Duodenal mucosa (tissue), 2 donors: ENCODE results near the gene SERPINB11.
"Not testable (repeated sequence)": the region's sequence is repeated elsewhere in the genome, so short reads cannot be mapped to it uniquely, and the experiment has no call there.

Experiments
- H3K27ac ChIP-seq: one replicate; pipeline ENCODE4 v1.7.0; 2013; ENCODE audit warnings: low read depth, low read length
- H3K27me3 ChIP-seq, 2 donors: one replicate each; pipeline ENCODE4 v1.7.0; 2013; ENCODE audit warnings: low read length in 2 of 2, control low read depth in 1 of 2; ENCODE audit not compliant: insufficient read depth in 2 of 2, control insufficient read depth in 1 of 2
- H3K36me3 ChIP-seq, 2 donors: one replicate each; pipeline ENCODE4 v1.7.0; 2013; ENCODE audit warnings: low read length in 2 of 2, control low read depth in 1 of 2; ENCODE audit not compliant: insufficient read depth in 2 of 2, control insufficient read depth in 1 of 2
- H3K4me1 ChIP-seq, 2 donors: one replicate each; pipeline ENCODE4 v1.7.0; 2013; ENCODE audit warnings: low read length in 2 of 2, control low read depth in 1 of 2; ENCODE audit not compliant: insufficient read depth in 2 of 2, control insufficient read depth in 1 of 2
- H3K4me3 ChIP-seq, 2 donors: one replicate each; pipeline ENCODE4 v1.7.0; 2013; ENCODE audit warnings: low read length in 2 of 2, low read depth in 1 of 2
- H3K9ac ChIP-seq, 2 donors: one replicate each; pipeline ENCODE4 v1.7.0; 2013; ENCODE audit warnings: low read length in 2 of 2, low read depth in 1 of 2
- H3K9me3 ChIP-seq, 2 donors: one replicate each; pipeline ENCODE4 v1.7.0; 2013; ENCODE audit warnings: low read length in 2 of 2, control low read depth in 1 of 2; ENCODE audit not compliant: control insufficient read depth in 1 of 2

The SERPINB11 gene

GRCh38 chr18:63758615-63759240 is 56.0 kb downstream of the SERPINB11 start:
- H3K4me3 ChIP-seq: no peak overlapping the region
- no peaks in the 10 kb centered on the region for H3K4me1 ChIP-seq
- no peak overlapping the region for H3K27ac ChIP-seq
- no peaks in the 10 kb centered on the region for H3K36me3 ChIP-seq
- H3K27me3 ChIP-seq: no peaks in the 10 kb centered on the region
- peaks cover 4 to 8% of the 10 kb centered on the region in 2 donors for H3K9me3 ChIP-seq
- H3K9ac ChIP-seq: no peak overlapping the region

DNA sequence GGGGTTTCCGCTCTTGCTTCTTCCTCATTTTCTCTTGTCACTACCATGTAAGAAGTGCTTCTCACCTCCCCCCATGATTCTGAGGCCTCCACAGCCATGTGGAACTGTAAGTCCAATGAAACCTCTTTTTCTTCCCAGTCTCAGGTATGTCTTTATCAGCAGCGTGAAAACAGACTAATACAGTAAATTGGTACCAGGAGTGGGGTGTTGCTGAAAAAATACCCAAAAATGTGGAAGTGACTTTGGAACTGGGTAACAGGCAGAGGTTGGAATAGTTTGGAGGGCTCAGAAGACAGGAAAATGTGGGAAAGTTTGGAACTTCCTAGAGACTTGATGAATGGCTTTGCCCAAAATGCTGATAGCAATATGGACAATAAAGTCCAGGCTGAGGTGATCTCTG is 57.0 kb downstream of the SERPINB11 start:
- not testable (repeated sequence) for H3K4me3 ChIP-seq, H3K27ac ChIP-seq, H3K36me3 ChIP-seq, H3K9ac ChIP-seq, H3K4me1 ChIP-seq, H3K9me3 ChIP-seq, H3K27me3 ChIP-seq

- H3K4me3 ChIP-seq: no peak overlapping the region
- no peaks in the 10 kb centered on the region for H3K4me1 ChIP-seq
- H3K36me3 ChIP-seq: no peaks in the 10 kb centered on the region
- H3K27me3 ChIP-seq: no peaks in the 10 kb centered on the region
- H3K9ac ChIP-seq: no peak overlapping the region
- H3K9me3 ChIP-seq: peaks cover 4 to 8% of the 10 kb centered on the region in 2 donors
- H3K27ac ChIP-seq: no peak overlapping the region
Observed at GRCh38 chr18:63762518-63762917, 59.8 kb downstream of the SERPINB11 start.

DNA sequence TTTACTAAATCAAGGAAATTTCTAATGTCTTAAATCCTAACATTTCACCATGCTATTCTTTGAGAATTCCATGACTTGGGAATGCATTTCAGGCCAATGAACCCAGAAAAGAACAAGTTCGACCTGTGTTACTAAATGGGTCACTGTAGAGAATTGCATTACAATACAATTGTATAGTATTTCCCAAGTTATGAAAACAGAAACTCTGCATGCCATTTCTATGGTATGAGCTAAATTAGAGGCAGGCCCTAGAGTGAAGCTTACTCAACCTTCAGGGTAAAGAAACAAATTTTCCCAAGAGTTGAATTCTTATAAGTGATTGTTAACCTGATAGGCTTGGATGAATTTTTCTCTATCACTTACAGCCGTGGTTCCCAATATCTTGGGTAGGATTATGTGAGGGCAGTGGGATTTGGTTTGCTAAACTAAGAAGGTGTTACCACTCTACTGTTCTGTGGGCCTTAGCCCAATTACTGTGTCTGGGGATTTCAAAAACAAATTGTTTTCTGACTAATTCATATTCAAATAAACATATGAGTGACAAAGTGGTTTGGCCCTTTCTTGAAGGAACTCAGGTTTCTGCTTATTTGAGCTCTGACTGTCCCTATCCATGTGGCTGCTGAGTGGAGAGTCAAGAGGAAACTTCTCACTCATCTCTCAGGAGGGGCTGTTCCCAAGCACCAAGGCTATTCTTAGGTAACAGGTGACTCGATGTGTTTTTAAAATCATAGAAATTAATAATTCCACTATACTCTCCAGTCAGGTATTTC is 61.3 kb downstream of the SERPINB11 start:
- Histone ChIP-seq H3K9me3 (peaks cover 4 to 8% of the 10 kb centered on the region in 2 donors), H3K27me3 (no peaks in the 10 kb centered on the region), H3K9ac (no peak overlapping the region), H3K4me3 (no peak overlapping the region), H3K27ac (no peak overlapping the region), H3K36me3 (no peaks in the 10 kb centered on the region), H3K4me1 (no peaks in the 10 kb centered on the region)

DNA sequence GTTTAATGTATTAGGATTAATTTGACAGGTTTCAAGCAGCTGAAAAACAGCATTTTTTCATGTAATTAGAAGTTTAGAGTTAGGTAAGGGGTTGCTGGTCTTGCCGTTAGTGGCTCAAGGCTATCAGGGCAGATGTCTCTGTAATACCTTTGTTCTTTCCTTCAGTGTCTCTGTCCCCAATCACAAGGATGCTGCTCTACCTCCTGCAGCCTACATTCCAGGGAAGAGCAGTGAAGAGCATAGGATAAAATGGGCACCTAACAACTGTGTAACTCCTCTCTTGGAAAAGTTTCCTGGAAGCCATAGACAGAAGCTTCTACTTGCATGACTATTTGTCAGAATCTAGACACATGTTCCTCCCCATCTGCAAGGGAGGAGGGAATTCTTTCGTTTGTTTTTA is 63.1 kb downstream of the SERPINB11 start:
- Histone ChIP-seq H3K27ac (no peak overlapping the region), H3K27me3 (no peaks in the 10 kb centered on the region), H3K9ac (no peak overlapping the region), H3K4me3 (no peak overlapping the region), H3K4me1 (no peaks in the 10 kb centered on the region), H3K36me3 (no peaks in the 10 kb centered on the region), H3K9me3 (no peaks in the 10 kb centered on the region)
